ENCODE results near the gene PLCD3. TPM values are rescaled to one million over a fixed set of nuclear protein-coding genes. Genes with fewer than 3 reads are reported as not detected.

The PLCD3 gene
- total and polyA plus RNA-seq, 9 of the 15 experiments (the other 6 are each of a cell fraction or from before 2014, with no cell fraction given), result 0.20 to 22.6 (median 7.5) TPM

DNA sequence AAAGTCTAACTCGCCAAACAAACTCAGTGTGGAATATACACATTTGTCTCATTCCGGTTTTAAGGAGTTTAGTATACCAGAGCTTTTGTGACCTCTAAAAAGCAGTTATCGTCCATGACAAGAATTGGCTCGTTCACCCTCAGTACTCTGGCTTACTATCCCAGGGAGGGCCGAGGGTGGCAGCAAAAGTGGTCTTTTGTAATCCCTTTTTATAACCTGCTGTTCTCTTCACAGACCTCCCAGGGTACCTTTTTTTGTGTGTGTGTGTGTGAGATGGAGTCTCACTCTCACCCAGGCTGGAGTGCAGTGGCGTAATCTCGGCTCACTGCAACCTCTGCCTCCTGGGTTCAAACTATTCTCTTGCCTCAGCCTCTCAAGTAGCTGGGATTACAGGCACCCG is 62.3 kb downstream of the PLCD3 start:
- no peaks in the 10 kb centered on the region for H3K9me3 ChIP-seq (replicated peaks; ENCODE audit: control insufficient read depth, insufficient read depth, low read depth, low read length)
- 98% methylated on average over 8 of the region's 8 CpGs for WGBS (ENCODE audit: insufficient coverage, low coverage, missing lambda C conversion rate)
- no peaks in the 10 kb centered on the region; the same call in 1 of the 2 replicates for H4K20me1 ChIP-seq (replicated peaks; ENCODE audit: control insufficient read depth, insufficient read depth, low read length)
- in situ Hi-C loops (cut with MboI), result no loop called here
- no peak overlapping the region for H3K4me2 ChIP-seq (ENCODE audit: insufficient read depth, low read length)
- H3K4me1 ChIP-seq (replicated peaks in 1 of 2; ENCODE audit: control insufficient read depth in 2 of 2, insufficient read depth in 2 of 2, low read length in 2 of 2), result peaks cover 0 to 5% of the 10 kb centered on the region in 2 experiments; a peak in 2 of 5 replicates
- H2AFZ ChIP-seq (ENCODE audit: low read depth, low read length), result no peak overlapping the region
- no peak for ATAC-seq
- DNase-seq (ENCODE audit: extremely low read depth in 1 of 4, low spot score in 3 of 4), result no peak
- ChIA-PET CTCF (ENCODE audit: low intra/inter-chr PET ratio) (interaction anchor here (0.7 kb wide), 1 partner anchor 1680 kb away, joined by 3 read pairs; no protein-coding TSS in a partner anchor), POLR2A (interaction anchor here (0.6 to 0.8 kb wide), 5 partner anchors 9 to 606 kb away, joined by 3 to 5 read pairs (median 3); partner anchors contain the start of gene NMT1)
- H3K9ac ChIP-seq (ENCODE audit: insufficient read depth in 1 of 2, low read depth in 2 of 2, low read length in 2 of 2), result no peak overlapping the region
- FAIRE-seq, result no peak
- no peaks in the 10 kb centered on the region for H3K9me1 ChIP-seq (ENCODE audit: control insufficient read depth, insufficient read depth, low read length)
- no TSS peak for BruUV-seq (replicated peaks)
- H3K79me2 ChIP-seq (ENCODE audit: control insufficient read depth, insufficient read depth, low read length), result peaks cover 92% of the 10 kb centered on the region
- no peak overlapping the region for H3K27ac ChIP-seq (ENCODE audit: extremely low read depth, low read depth, low read length)
- no peaks in the 10 kb centered on the region for H3K27me3 ChIP-seq (ENCODE audit: control insufficient read depth in 2 of 2, insufficient read depth in 2 of 2, low read length in 2 of 2)
- intact Hi-C loops (cut with micrococcal nuclease), result no loop called here
- peaks cover 81% of the 10 kb centered on the region for H3K36me3 ChIP-seq (ENCODE audit: control insufficient read depth, insufficient read depth, low read length)
- no peak overlapping the region for H3K4me3 ChIP-seq
- TF ChIP-seq TRIM28 (IDR thresholded peaks at IDR 0.05), result no peak
- no peak for TF ChIP-seq ZNF696 (CRISPR knock-in tag; conservative IDR thresholded peaks at IDR 0.05)
- no peak for TF ChIP-seq NFRKB (IDR thresholded peaks at IDR 0.05; ENCODE audit: low read depth)
- no peak for TF ChIP-seq PTTG1 (tag; IDR thresholded peaks at IDR 0.05; ENCODE audit: low read depth)
- no peak for TF ChIP-seq TRIM24 (IDR thresholded peaks at IDR 0.05)
- no peak for TF ChIP-seq NFE2L1 (tag; IDR thresholded peaks at IDR 0.05; ENCODE audit: borderline replicate concordance, low read depth)
- no peak for TF ChIP-seq TCF7L2 (IDR thresholded peaks at IDR 0.05; ENCODE audit: low read depth, low read length)
- no peak for TF ChIP-seq CHD4 (IDR thresholded peaks at IDR 0.05; ENCODE audit: insufficient read depth, insufficient replicate concordance, low read depth, low read length, poor library complexity, severe bottlenecking)
- TF ChIP-seq, protein P1, sequence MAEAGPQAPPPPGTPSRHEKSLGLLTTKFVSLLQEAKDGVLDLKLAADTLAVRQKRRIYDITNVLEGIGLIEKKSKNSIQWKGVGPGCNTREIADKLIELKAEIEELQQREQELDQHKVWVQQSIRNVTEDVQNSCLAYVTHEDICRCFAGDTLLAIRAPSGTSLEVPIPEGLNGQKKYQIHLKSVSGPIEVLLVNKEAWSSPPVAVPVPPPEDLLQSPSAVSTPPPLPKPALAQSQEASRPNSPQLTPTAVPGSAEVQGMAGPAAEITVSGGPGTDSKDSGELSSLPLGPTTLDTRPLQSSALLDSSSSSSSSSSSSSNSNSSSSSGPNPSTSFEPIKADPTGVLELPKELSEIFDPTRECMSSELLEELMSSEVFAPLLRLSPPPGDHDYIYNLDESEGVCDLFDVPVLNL (CRISPR knock-in tag; IDR thresholded peaks at IDR 0.05; ENCODE audit: low read depth), result no peak
- TF ChIP-seq ZNF384 (IDR thresholded peaks at IDR 0.05; ENCODE audit: low read depth, low read length), result no peak
- no peak for TF ChIP-seq FOXJ2 (tag; IDR thresholded peaks at IDR 0.05)
- TF ChIP-seq, protein P2, sequence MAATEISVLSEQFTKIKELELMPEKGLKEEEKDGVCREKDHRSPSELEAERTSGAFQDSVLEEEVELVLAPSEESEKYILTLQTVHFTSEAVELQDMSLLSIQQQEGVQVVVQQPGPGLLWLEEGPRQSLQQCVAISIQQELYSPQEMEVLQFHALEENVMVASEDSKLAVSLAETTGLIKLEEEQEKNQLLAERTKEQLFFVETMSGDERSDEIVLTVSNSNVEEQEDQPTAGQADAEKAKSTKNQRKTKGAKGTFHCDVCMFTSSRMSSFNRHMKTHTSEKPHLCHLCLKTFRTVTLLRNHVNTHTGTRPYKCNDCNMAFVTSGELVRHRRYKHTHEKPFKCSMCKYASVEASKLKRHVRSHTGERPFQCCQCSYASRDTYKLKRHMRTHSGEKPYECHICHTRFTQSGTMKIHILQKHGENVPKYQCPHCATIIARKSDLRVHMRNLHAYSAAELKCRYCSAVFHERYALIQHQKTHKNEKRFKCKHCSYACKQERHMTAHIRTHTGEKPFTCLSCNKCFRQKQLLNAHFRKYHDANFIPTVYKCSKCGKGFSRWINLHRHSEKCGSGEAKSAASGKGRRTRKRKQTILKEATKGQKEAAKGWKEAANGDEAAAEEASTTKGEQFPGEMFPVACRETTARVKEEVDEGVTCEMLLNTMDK (IDR thresholded peaks at IDR 0.05; ENCODE audit: borderline replicate concordance, insufficient read depth, low read depth, low read length, poor library complexity, severe bottlenecking), result no peak
- TF ChIP-seq XRCC5 (IDR thresholded peaks at IDR 0.05; ENCODE audit: low read depth, low read length), result no peak
- TF ChIP-seq, protein P3, sequence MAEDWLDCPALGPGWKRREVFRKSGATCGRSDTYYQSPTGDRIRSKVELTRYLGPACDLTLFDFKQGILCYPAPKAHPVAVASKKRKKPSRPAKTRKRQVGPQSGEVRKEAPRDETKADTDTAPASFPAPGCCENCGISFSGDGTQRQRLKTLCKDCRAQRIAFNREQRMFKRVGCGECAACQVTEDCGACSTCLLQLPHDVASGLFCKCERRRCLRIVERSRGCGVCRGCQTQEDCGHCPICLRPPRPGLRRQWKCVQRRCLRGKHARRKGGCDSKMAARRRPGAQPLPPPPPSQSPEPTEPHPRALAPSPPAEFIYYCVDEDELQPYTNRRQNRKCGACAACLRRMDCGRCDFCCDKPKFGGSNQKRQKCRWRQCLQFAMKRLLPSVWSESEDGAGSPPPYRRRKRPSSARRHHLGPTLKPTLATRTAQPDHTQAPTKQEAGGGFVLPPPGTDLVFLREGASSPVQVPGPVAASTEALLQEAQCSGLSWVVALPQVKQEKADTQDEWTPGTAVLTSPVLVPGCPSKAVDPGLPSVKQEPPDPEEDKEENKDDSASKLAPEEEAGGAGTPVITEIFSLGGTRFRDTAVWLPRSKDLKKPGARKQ (CRISPR knock-in tag; IDR thresholded peaks at IDR 0.05), result no peak
- no peak for TF ChIP-seq GATAD2B (IDR thresholded peaks at IDR 0.05; ENCODE audit: borderline replicate concordance)
- TF ChIP-seq C11orf30 (IDR thresholded peaks at IDR 0.05; ENCODE audit: low read depth), result no peak

All from K562 (cell line).